HG02973 (cell line): ENCODE measurements around the gene PTER.

Source experiments
- ATAC-seq: cut with Tn5 transposase; IDR thresholded peaks from one replicate; pipeline ENCODE4 v1.9.1; 2021; ENCODE audit warnings: moderate library complexity; ENCODE audit not compliant: unreplicated experiment

Gene PTER

DNA sequence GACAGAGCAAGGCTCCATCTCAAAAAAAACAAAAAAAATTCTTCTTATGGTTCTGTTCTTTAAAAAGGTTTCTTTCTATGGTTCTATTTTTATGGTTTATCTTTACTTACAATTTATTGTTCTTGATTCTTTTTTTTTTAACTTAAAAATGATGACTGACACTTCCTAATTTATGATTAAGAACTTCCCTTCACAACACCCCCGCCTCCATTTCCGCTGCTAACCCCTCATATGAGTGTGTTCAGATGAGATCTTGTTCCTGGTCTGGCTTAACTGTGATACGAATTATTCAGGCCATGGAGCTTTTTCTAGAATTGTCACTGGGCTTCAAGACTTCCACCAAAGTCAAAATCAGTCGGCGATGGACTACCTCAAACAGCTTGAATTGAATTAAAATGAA, 33.9 kb downstream of the PTER start:
- no peak for ATAC-seq

DNA sequence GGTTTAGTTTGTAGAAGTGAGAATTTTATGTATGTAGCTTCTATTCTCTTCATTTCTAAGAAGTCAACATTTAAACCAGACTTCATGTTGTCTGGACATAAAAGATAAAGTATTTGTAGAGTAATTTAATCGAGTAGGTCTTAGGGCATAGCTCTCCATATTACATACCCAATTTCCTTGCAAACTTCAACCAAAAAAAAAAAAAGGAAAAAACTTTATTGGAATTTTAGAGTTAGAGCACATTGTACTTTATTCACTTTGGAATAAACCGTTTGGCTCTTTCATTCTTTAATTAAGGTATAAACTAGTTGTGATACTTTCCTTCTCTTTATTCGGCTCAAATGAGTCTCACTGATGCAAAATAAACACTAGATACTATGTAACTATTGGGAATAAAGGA, 36.0 kb downstream of the PTER start:
- ATAC-seq = no peak

DNA sequence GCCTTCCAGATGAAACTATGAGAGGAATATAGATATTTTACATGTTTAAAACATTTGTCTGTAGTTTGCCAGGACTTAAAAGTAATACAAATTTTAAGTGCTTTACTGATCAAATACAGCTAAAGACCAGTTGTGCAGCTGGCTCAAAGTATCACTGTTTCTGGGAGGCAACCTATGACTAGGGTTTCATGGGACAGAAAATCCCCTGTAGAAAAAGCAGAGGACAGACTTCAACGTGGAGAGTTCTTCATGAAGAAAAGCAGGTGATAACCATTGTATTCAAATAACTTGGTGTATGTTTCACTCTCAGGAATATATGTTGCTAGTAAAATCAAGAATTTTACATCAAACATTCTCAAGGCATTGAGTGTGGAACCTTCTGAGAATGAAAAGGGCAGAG, 40.9 kb downstream of the PTER start:
- no peak for ATAC-seq

DNA sequence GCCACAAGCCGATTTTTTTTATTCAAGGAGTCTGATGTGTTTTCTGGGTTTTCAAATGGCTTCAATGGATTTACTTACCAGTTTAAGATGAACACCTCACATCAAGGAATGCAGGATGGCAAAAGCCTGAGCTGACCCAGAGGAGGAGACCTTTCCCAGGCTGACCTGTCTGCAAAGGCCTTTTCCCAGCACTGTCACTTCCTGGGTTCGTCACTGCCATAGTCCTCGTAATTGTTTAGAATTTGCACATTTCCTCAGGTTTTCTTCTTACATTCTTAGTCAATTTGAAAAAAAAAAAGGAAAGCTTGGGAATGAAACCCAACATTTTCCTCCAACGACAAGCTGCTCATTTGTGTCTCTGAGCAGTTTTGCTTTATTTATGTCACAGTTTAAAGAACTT, 42.0 kb downstream of the PTER start:
- ATAC-seq = no peak

DNA sequence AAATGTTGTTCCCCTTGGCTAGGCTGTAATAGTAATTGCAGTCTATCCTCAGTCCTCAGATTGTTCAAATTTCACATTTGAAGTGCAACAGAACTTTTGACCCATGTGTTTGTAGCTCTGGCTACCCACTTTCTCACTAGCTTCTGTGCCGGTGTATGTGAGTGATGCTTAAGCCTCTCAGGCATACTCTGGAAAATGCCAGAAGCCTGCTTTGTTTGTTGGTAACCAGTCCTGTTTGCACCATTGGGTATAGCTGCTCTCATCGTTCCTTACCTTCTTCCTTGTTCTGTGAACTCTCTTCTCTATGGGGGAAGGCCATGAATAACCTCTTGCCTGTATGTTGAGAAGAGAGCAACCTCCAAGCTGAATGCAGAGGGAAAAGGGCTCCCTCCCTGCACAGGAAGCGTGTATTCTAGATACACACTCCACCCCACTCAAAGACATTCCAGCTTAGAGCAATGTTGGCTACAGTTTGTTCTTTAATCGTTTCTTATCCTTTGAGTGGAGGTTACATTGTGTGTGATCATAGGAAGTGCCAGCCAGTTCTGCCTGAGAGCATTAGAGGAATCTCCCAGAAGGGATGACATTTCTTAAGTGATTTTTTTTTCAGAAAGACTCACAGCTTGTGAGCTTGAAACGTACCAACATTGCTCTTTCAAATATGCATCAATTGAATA, 44.4 kb downstream of the PTER start:
- no peak for ATAC-seq

DNA sequence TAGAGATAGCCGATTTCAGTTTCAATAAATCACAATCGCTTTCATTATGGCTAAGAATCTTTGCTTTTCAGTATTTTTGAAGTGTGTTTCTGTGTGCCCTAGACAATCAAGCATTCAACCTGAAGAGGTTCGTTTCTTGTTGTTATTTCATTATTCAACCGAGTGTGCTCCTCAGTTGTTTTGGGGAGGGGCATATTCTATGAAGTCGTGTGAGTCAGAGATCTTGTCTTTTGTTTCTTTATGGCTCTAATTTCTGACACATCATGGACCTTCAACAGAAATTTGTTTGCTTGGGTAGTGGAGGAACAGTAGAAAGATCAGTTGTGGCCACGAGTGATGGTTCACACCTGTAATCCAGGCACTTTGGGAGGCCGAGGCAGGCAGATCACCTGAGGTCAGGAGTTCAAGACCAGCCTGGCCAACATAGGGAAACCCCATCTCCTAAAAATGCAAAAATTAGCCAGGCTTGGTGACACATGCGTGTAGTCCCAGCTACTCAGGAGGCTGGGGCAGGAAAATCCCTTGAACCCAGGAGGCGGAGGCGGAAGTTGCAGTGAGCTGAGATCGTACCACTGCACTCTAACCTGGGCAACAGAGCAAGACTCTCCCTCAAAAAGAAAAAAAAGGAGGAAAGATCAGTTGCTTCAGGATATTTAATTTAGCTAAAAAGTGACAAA, 46.6 kb downstream of the PTER start:
- no peak for ATAC-seq

DNA sequence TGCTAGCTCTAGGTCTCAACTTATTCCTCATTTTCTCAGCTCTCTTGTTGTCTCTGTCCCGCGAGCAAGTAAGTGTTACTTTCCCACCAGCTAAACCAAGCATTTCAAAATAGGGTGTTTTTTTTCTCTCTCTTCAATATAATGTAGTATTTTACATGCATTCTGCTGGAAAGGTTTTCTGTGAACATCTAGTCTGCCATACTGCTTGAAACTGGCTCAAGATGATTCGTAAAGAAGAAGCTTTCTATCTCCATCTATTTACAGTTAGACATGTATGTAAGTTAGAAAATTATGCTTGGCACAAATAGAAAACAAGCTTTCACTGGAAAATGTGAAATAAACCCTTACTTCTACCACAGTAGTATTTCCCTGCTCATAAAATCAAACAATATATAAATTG, 53.7 kb downstream of the PTER start:
- no peak for ATAC-seq

DNA sequence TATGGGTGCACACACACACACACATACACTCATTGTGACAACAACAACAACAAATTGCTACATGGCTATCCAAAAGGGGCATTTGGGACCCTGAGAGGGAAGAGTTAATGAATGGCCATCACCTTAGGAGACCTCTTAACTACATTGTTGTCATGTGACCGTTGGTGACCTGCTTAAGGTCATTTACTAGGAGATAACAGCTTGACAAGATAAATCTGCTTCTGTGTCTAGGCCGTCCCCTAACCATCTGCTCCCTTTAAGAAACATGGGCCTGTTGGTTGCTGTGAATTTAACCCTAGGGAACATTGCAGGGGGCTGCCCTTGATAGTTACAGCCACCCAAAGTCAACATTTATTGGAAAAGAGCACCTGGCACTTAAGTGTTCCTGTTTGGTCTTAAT, 55.1 kb downstream of the PTER start:
- ATAC-seq = no peak

DNA sequence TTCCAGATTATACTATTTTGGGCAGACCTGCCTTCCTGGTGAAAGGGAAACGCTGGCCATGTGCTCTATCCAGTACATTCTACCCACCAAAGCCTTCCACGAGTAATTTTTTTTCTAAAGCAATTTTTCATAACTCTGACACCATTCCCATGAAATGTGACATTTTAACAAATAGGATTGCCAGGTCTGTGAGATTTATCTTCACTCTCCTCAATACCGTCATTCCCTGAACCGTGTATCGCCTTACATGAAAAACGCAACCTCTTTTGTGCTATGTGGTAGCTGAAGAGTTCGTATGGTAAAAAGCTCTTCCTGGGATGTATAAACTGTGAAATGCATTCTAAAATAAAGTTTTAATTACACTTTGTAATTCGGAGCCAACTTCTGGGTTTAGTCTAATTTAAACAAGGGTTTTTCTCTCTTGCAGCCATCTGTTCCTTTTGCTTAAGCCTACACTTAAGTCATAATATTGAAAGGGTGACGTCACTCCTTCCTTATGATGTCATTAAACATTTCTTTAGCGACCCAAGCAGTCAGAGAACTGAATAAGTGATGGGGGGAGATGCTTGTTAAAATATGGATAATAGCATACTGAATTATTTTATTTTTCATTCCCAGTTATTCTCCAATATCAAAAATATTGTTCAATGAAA, 57.2 kb downstream of the PTER start:
- ATAC-seq = no peak

DNA sequence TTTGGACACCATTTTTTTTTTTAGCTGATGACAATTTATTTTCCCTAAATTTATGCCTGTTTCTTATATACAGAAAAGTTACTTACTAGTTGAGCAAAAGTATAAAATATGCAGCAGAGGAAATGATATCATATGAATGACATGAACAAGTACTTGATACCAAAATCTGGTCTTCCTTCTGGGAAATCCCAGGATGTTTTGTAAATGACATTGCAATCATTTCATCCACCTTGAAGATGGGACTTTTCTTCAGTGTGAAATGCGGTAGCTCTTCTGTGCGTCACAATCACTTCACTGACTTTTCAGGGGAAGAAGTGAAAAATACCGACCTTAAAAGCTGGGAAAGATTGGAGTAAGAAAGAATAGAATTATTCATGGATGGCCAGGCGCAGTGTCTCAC, 61.1 kb downstream of the PTER start:
- no peak for ATAC-seq

DNA sequence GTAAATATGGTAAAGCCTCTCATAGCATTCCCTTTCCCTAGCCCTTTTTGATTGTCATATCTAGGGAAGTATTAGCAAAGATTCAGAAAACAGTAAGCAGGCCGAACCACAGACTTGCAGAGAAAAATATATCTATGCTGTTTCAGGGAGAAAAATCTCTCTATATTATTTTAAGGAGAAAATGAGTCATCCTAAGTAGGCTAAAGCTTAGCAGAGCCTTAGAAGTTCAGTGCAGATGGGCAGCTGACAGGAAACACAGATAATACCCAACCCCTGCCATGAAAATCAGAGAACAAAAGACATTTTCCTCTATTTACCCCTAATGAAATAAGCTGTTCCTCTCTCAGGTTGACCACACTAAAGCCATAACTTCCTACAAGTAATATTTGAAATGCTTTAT, 68.4 kb downstream of the PTER start:
- no peak for ATAC-seq

DNA sequence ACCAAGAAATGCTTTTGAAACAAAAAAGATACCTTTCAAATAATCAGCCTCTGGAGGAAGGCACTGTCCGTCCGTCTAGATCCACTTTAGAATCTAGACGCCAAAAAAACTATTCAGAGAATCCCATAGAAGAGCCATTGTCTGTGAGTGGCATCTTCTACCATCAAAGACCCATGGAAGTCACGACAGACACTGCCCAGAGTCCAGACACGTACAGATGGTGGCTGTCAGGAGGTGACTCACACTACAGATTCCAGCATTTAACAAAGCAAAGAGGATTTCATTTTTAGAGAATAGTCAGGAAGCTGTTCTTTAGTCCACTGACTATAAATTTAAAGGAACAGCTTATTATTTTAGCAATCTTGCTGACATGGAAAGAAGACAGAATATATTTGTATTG, 73.2 kb downstream of the PTER start:
- ATAC-seq = no peak

DNA sequence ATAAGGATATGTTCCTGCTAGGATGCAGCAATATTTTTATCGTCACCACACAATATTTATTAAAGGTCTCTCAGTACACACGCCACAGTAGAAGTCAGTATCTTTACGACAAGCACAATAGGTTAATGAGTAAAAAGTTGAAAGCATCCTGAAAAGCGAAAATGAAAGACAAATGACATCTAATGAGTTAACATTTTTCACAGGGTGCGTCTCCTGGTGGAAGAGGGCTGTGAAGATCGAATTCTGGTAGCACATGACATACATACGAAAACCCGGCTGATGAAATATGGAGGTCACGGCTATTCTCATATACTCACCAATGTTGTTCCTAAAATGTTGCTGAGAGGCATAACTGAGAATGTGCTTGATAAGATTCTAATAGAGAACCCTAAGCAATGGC, 74.0 kb downstream of the PTER start:
- ATAC-seq = no peak

DNA sequence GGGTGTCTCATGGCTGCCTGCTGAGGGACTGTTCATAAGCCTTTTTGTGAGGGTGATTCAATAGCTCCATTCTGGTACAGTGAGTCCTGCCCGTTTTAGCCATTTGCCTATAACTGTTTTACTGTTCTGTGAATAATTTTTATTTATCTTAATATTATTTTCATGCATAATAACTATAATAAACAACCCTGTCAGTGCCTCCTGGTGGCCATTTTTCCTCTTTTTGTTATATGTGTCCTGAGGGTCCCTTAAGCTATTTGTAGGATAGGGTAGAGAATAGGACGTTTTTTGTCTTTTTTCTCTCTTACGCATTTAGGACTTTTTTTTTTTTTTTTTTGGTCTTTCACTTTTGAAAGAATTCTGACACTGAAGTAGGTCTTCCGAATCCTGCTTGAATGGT, 82.0 kb downstream of the PTER start:
- no peak for ATAC-seq

DNA sequence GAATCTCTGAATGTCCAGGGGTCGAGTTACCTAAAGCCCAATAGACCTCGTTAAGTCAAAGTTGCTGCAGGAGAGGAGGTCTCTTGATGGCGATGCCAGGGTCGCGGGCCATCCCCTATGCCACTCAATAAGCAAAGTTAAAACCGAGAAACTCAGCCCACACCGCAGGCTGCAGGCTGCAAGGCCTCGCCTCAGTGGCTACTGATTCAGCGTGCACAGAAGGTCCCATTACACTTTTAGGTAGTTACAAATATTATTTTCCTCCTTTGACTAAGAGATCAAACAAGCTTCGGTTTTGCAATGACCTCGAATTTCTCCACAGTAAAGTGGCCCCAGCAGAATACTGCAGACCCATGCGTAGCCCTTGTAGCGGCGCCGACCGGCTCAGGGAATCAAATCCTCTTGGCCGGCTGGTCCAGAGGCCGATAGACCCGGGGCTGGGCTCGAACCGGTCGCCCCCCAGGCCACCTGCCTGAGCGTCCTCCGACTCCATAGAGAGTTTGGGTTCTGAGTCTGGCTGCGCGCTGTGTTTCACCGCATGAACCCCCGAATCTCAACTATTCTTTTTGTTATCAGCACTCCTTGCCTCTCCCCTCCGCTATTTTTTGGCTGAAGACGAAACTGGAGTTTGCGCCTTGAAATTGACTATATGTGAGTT, 82.6 kb downstream of the PTER start:
- ATAC-seq = no peak

DNA sequence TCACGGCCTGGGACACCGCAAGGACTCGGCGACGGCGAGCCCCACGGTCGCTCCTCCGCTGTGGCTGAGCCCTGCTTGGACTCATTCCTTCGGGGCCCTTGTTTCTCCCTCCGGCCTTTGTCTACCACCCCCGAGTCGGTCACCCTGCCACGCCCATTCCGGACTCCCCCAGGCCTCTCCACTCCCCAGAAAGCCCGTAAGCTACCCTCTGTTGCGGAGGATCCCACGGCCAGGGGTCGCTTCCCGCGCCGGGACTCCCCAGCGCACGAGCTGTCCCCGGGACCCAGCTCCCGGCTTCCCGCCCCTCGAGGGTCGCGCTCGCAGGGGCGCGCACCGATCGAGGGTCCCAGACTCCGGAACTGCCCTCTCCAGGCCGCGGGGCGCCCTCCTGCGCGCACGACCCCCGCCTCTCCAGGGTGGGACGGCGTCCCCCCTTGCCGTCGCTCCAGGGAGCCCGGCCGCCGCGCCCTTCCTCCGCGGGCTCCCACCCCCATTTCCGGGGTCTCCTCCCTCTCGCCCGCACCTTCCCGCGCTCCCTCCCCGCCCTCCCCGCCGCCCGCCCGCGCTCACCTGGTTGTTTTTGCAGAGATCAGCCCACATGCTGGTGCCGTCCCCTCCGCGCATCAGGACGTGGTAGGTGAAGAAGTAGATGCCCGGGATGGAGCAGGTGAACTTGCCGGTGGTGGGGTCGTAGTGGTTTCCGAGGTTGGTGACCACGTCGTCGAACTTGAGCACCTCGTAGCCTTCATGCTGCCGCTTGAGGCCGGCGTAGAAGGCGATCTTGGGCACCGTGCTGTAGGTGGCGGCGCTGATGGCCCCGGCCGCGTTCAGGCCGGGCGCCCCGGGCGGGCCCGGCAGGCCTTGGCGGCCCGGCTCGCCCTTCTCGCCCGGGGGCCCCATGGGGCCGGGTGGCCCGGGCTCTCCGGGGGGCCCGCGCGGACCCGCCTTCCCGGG, 83.4 kb downstream of the PTER start:
- peak; percentile 47 for ATAC-seq

DNA sequence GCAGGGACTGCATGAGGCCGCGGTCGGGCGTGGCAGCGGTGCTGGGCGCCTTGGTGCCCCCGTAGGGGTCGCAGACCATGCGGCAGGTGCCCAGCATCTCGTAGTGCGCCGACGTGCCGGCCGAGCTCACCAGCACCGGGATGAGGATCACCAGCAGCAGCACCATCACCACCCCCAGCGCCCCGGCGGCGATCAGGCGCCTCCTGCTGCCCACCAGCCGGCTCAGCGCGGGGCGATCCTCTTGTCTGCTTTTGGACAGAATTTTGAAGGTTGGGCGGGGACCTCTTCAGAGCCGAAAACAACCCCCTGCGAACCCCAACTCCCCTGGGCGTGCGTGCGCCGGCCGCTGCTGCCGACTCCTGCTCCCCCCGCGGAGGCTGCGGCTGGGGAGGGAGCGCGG, 84.1 kb downstream of the PTER start:
- peak; percentile 62 for ATAC-seq

DNA sequence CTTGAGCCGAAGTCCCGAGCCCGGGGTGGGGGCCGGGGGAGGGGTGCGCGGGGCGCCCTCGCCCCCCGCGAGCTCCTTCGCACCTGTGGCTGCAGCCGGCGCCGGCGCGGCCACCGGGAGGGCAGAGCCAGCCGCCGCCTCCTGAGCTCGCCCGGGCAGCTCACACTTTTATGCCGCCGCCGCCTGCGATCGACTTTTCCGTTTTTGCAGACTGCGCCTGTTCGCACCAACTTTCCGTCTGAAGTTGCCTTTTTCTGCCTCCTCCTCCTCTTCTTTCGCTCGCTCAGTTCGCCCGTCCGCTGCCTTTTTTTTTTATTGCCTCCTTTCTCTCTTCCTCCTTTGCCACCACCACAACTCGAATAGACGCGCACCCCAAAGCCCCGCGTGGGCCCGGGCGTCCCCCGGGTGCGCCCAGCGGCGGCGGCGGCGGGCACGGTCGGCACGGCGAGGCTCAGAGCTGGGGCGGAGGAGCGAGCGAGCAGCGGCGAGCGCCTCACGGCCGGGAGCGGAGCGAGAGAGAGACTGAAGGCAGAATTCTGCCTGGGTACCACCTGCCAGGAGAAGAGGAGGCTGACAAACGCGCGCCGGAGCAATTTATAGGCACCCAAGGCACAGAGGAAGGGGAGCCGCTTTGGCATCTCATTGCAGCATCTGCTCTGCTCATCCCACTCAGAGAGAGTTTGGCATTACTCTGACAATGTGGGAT, 84.7 kb downstream of the PTER start, which contains the start of gene C1QL3:
C1QL3 (minus strand) TSS at position 569 of the 706 bp plus-strand sequence. CDS start 814 bp downstream, outside the sequence.
- ATAC-seq = peak; percentile 37

DNA sequence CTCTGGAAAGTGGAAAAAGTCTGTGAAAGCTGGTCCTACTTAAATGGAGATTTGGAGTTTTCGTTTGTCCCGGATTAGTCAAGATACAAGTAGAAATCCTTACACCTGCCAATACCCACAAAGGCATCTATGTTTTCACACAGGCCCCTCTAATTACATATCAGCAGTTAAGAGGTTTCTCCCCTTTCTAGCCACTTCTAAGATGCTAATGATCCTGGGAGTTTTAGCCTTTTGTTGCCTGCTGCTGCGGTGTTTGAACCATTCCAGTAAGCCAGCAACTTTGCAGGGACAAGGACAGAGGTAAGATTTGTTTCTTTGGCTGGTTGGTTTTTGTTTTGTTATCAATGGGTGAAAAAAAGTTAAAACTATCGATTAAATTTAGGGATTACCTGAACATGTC, 90.6 kb downstream of the PTER start:
- ATAC-seq = no peak

DNA sequence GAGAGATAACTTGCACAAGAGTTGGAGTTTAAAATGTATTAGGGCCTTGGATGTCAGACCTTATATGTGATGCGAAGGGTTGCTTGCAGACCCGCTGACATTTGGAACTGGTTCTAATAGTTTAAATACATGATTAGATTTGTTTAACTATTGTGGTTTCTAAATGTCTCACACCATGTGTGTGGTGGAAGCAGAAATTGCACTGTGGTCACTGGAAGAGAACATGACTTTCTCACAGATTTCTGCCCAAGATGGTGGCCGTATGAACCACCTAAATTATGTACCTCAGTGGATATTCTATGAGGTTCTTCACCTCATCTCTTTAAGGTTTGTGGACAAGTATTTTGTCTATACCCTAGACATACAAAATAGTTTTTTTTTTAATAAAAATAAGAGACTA, 93.0 kb downstream of the PTER start:
- no peak for ATAC-seq
